HG03060 (cell line): Measurements from ENCODE around the gene WASF3.
"Not testable (repeated sequence)": the region's sequence is repeated elsewhere in the genome, so short reads cannot be mapped to it uniquely, and the experiment has no call there.

ENCODE experiments used
- ATAC-seq: cut with Tn5 transposase; IDR thresholded peaks from one replicate; pipeline ENCODE4 v1.9.1; 2021; ENCODE audit warnings: low read depth, moderate number of reproducible peaks; ENCODE audit not compliant: unreplicated experiment

Gene WASF3

DNA sequence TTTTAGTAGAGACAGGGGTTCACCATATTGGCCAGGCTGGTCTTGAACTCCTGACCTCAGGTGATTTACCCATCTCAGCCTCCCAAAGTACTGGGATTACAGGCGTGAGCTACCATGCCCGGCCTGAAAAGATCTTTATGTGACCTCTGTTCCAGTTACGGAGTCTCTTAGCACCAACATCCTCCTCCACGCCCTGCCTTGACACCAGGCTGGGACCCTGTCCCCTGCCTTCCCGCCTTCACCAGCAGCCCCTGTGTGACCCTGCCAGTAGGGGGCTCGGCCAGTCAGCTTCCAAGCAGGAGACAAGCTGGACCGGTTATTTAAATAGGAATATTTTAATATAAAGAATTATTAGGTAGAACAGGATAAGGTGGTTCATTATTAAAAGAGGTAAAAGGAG is 148.9 kb downstream of the WASF3 start:
- no peak for ATAC-seq

GRCh38 chr13:26707122-26708006 is 149.9 kb downstream of the WASF3 start:
- ATAC-seq = no peak

- no peak for ATAC-seq
These were observed 150.5 kb downstream of the WASF3 start for GRCh38 chr13:26708007-26708297.

- ATAC-seq = no peak
These were observed 152.0 kb downstream of the WASF3 start for GRCh38 chr13:26709461-26709860.

DNA sequence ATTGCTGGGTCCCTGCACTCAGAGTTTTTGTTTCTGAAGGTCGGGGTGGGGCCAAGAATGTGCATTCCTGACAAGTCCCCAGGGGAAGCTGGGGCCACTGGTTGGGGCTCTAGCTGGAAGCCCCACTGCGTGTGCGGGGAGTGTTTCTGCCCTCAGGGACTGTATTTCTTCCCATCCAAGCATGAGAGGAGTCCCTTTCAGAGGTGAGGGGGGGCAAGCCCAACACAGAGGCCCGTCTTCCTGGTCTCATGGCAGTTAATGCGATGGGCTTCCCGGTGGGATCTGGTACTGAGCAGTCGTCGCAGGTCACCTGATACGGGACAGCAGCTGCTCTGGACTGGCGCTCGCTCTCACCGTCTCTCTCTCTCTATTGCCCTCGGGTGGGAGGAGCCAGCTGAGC is 152.7 kb downstream of the WASF3 start:
- no peak for ATAC-seq

GRCh38 chr13:26711211-26711610 is 153.7 kb downstream of the WASF3 start:
- no peak for ATAC-seq

DNA sequence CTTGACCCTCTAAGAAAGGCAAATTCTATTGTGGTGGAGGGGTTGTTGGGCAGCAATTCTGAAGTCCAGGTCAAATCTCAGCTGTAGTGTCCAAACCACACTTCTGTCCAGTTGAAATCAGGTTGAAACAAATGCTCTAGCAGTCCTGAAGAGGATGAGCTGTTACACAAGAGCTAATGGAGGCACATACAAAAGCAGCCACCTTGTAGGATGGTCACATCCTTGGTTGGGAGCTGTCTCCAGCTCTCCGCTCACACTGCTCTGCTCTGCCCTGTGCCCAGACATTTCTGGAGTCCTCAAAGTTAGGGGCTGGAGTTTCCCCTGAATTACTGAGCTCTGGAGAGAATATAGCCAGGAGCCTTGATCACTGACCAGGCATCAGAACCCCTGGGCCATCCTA is 155.9 kb downstream of the WASF3 start:
- no peak for ATAC-seq

DNA sequence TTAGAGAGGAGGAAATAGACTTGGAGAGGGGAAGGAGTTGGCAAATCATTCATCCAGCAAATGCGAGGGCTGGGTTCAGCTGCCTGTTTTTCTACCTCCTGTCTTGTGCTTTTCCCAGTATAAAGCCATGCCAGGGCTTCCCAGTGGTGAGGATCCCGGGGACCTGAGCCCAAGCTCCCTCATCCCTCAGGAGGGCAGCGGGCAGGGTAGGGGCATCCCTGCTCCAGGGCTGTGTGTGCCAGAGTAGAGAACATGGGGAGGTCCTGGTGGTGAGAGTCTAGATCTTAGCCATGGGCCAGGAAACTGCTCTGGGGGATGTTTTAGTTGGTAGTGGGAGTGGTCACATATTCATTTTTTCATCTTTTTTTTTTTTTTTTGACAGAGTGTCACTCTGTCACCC is 159.5 kb downstream of the WASF3 start:
- no peak for ATAC-seq

DNA sequence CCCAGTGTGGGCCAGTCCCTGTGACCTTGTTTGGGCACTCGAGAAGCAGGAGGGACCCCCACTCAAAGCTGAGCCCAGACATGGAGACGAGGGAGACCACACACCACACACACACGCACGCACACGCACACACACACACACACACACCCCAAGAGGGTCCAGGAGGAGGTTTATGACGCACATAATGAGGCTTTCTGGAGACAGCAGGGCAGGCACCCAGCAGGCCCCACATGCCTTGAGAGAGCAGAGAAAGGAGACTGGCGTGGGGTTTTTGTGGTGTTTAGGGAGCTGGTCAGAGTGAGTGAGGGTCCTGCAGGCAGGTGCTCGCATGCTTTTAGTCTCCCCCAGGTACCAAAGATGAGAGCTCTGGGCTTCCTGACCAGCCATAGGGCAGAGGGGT is 160.7 kb downstream of the WASF3 start:
- ATAC-seq = no peak

DNA sequence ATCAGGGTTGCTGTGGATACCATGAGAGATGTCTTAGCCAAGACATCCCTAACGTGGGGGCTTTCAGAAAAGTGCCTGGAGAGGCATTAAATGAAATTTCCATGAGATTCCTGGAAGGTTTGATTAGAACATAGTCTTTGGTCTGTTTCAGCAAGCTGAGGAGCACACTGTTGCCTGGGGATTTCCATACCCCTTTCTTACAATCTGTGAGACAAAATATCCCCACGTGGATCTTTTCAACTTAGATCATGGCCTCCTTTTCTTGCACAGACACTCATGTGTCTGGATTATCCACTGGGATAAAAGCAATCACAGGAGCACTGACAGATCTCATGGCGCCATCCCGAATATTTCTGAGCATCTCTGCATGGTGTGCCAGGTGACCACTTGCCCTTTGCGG is 161.4 kb downstream of the WASF3 start:
- no peak for ATAC-seq

DNA sequence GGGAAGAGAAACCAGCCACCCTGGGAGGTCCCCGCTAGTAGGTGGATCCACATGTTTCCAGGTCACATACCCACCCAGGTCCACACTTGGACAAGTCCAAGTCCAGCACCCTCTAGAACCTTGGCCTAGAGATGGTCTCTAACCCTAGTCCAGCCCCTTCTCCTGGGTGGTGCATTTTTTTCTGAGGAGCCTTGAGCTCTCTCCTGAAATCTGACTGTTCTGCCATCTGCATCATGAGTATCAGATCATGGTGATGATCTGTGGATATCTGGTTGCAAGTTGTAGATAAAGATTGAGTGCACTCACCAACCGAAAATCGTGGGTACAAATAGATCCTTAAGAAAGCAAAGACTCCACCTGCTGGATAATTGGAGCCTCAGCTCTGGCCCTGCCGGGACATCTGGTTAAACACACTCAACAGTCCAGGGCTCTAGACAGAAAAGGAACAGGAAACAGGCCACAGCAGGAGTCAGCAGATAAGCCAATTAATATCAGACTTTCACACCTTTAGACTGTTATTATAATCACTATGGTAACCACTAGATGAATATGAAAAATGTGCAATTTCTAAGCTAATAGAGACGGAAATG is 162.0 kb downstream of the WASF3 start:
- ATAC-seq = no peak

GRCh38 chr13:26721251-26722121 is 164.0 kb downstream of the WASF3 start:
- ATAC-seq = no peak

- no peak for ATAC-seq
These were observed 164.8 kb downstream of the WASF3 start for GRCh38 chr13:26722321-26722720.

GRCh38 chr13:26723620-26724019 is 166.1 kb downstream of the WASF3 start:
- not testable (repeated sequence) for ATAC-seq

GRCh38 chr13:26726684-26727083 is 169.2 kb downstream of the WASF3 start:
- ATAC-seq = no peak

- ATAC-seq = no peak
These were observed 169.6 kb downstream of the WASF3 start for GRCh38 chr13:26727122-26727521.

DNA sequence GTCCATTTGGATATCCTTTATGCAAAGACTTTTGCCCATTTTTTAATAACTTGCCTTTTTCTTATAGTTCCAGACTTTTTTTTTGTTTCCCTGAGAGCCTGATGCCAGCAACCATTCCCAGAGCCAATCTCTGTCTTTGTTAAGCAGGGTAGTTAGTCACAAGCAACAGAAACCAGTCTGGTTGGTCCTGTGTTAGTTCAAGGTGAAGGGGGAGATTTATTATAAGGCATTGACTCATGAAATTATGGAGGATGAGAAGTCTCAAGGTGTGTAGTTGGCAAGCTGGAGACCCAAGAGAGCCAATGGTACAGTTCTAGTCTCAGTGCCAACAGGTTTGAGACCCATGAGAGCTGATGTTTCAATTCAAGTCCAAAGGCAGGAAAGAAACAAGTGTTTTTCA is 170.2 kb downstream of the WASF3 start:
- ATAC-seq = no peak

DNA sequence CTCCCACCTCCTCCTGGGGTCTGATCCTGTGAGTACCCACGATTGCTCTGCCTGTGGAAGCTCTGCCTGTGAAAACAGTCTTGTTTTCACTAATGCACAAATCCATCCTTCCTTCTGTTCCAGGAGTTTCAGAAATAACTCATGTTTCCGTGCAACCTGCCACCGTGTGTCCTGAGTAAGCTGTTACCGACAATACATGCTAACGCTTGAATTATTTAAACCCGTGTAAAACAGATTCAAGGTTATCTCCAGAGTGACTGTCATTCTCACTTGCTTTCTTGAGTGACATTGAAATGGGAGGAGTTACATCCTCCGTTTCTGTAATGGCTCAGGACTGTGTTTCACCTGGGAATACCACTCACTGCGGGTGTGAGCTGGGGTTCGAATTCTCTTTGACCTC is 178.2 kb downstream of the WASF3 start:
- ATAC-seq = no peak
